ENCODE results near the gene FAM217B. TPM values are rescaled to one million over a fixed set of nuclear protein-coding genes. Genes with fewer than 3 reads are reported as not detected.

FAM217B gene, protein sequence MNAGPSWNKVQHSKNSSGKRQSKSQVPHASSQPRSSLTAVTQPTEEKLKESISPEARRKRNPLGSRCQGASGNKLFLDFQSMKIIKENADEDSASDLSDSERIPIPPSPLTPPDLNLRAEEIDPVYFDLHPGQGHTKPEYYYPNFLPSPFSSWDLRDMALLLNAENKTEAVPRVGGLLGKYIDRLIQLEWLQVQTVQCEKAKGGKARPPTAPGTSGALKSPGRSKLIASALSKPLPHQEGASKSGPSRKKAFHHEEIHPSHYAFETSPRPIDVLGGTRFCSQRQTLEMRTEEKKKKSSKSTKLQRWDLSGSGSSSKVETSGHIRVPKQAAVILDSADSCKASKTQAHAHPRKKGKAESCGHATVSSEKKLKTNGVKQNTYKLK
- 1 to 10 TPM; 1.5 to 3.8 (median 2.4) TPM for polyA plus RNA-seq

DNA sequence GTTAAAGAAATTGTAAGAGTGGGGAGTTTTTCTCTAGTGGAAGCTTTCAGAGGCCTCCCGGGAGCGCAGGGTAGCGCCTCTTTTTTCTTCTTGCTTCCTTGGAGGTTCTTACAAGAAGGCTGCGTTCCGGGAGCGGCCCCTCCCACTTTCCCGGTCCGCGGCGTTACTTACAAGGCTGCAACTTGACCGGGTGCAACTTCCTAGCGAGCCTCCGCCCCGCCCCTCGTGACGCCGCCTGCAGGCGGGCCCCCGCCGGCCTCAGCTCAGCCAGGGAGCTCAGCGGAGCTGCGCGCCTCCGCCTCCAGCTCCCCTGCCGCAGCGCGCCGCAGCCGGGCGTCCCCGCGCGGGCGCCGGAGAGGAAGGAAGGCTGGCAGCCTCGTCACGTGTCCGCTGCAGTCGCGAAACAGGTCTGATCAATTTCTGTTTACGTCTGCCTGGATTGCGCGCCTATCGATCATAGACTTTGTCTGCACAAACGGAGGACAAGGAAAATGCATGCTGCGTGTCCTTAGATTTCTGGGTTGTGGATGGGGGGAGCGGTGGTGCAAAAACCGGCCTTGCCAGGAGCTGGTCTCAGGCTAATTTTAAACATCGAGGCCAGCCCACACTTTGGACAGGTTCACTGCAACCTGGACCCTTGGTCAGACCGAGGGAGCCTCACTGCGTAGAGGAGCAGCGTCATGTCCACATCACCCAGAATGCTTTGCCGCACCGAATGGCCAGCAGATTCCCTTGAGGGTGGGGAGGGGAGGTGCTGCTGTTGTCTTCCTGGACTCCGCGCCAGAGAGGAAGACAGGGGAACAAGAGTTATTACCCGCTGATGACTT lies at the start of gene FAM217B, which contains the start of gene PPP1R3D:
Gene FAM217B (plus strand): TSS at position 261 of the 827 bp plus-strand sequence. CDS start 3,555 bp downstream, outside the sequence.
Gene PPP1R3D (minus strand): TSS at position 177 of the 827 bp plus-strand sequence. CDS start 374 bp downstream, outside the sequence.
- peak within 1 kb of the TSS; percentile 88 for H3K27ac ChIP-seq (ENCODE audit: low read depth, low read length)
- 0% methylated on average over 46 to 57 of the region's 57 CpGs for WGBS, 3 donors

DNA sequence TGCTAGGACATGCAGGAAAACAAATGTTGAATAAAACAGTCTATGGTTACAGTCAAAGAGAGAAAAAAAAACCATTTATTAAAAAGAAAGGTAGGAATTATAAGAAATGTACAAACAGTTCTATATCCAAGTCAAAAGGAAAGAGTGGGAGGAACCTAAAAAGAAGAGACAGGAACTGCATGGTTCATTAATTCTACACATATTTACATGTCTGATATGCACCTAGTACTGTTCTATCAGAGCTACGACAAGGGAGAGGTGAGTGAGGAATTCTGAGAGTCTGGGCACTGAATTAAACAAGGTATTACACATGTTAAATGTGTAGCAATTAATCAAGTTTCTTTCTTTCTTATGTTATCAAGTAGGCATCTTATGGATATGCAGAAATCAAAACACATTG lies 48.6 kb upstream of the FAM217B start:
- WGBS, 3 donors, result 60 to 89% (median 78%) methylated on average over 1 of the region's 1 CpG
- no peak overlapping the region for H3K27ac ChIP-seq (ENCODE audit: low read depth, low read length)

DNA sequence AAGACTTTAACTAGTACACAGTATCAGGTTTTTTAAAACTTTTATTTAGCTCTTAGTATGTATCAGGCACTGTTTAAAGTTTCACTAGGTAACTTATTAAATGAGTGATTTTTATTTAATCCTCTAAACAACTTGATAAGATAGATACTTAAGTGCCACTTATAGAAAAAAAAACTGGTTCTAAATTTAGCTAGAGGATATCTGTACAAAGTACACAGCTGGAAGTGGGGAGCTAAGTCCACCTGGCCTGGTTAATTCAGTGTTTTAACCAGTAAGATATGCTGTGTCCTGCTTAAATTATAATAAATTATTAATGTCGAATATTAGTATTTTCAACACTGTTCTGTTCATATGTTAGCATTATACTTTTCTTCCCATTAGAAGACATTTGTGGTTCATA lies 44.3 kb upstream of the FAM217B start:
- 50 to 94% (median 88%) methylated on average over 1 of the region's 1 CpG for WGBS, 3 donors

DNA sequence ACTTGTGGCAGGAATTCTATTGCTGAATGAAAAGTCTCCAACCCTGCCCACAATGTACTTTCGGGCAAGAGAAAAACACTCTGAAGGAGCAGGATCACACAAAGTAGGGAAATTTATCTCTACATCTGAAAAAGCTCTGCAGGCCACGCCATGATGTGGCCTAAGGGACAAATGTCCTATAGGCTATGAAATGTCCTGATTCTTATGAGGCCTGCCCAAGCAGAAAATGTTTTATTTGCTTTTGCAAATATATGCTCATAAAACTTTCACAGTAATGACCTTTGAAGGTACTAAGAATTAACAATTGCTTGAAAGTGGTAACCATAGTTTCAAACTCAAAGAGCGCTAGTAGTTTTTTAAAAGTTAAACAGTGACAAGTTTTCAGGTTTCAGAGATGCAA lies 37.7 kb upstream of the FAM217B start:
- WGBS, 3 donors, result 94 to 97% (median 96%) methylated on average over 3 of the region's 3 CpGs

More for the DNA sequence above, 44.3 kb upstream of the FAM217B start:
- no peak overlapping the region for H3K27ac ChIP-seq (ENCODE audit: low read depth, low read length)

DNA sequence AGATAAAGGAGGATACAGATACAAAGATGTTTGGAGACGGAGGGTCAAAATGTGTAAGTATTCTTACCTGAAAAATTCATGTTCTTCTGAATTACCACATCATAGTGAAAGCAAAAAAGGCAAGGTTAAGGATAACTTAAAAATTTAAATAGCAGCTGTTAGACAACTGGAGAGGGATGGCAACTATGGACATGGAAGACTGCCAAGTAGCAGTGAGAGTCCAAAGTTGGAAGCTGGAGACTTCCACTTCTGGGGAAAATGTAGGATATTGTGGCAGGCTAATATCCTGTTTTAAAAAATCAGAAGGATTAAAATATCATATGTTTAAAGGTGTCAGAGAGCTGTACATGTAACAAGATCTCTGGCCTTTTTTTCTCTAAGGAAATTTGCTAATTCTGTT lies 36.6 kb upstream of the FAM217B start:
- 91 to 96% (median 96%) methylated on average over 1 of the region's 1 CpG for WGBS, 3 donors
- H3K27ac ChIP-seq (ENCODE audit: low read depth, low read length), result no peak overlapping the region

More for the DNA sequence above, 37.7 kb upstream of the FAM217B start:
- H3K27ac ChIP-seq (ENCODE audit: low read depth, low read length), result no peak overlapping the region

DNA sequence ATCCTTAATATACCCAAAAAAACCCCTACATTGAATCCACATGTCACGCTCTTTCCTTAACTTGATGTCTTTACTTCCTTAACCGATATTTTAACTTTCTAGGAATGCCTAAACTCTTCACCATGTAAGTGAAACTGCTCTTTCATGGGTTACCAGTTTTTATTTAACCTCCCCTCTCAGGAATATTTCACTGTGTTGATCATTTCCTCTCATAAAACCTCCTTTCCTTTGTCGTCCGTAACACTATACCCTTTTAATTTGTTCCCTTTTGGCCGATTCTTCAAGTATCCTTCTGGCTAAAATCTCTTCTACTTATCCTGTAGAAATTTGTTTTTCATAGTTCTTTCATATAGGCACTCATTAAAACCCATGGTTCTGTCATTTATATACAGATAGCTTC lies 31.3 kb upstream of the FAM217B start:
- H3K27ac ChIP-seq (ENCODE audit: low read depth, low read length), result no peak overlapping the region
- WGBS, 3 donors, result 83 to 94% (median 89%) methylated on average over 5 of the region's 5 CpGs

DNA sequence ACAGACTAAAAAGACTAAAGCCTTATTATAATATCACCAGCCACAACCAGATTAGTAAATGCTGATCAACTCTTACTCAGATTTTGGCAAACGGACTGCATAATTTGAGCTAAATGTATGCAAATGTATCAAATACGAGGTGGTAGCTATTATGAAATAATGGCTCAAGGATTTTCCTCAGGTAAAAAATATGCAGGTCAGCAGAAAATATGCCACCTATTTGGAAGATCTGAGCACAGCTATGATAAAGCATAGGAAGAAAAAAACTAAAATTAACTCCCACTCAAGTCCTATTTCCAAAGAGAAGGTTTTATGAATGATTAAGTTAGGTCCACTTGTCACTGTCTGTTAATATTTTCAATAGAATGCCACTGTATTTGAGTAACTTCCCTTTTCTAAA lies 29.1 kb upstream of the FAM217B start:
- WGBS, 3 donors, result 76 to 91% (median 83%) methylated on average over 2 of the region's 2 CpGs
- H3K27ac ChIP-seq (ENCODE audit: low read depth, low read length), result no peak overlapping the region

DNA sequence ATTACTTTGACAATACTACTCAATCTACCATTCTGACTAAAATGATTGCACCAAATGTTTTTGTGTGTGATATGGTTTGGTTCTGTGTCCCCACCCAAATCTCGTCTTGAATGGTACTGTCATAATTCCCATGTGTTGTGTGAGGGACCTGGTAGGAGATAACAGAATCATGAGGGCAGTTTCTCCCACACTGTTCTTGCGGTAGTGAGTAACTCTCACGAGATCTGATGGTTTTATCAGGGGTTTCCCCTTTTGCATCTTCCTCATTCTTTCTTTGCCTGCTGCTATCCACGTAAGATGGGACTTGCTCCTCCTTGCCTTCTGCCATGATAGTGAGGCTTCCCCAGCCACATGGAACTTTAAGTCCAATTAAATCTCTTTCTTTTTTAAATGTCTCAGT lies 27.6 kb upstream of the FAM217B start:
- no peak overlapping the region for H3K27ac ChIP-seq (ENCODE audit: low read depth, low read length)
- WGBS, 3 donors, result 50 to 83% (median 69%) methylated on average over 4 of the region's 4 CpGs

DNA sequence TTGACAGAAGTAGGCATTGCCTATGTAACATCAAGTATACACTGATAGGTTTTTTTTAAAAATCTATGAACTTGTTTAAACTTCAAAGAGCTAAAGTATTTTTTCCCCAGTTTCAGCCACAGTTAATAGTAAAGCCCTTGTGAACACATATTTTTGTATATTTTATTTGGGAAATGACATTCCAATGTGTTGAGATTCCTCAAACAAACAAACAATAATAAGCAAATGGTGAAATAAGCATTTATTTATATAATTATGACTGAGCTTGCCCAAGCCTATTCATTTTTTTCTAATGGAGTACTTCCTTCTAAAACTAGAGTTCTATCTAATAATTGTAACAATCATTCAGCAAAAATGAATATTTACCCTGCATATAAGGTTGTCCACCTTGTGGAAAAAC lies 19.2 kb upstream of the FAM217B start:
- no peak overlapping the region for H3K27ac ChIP-seq (ENCODE audit: low read depth, low read length)

DNA sequence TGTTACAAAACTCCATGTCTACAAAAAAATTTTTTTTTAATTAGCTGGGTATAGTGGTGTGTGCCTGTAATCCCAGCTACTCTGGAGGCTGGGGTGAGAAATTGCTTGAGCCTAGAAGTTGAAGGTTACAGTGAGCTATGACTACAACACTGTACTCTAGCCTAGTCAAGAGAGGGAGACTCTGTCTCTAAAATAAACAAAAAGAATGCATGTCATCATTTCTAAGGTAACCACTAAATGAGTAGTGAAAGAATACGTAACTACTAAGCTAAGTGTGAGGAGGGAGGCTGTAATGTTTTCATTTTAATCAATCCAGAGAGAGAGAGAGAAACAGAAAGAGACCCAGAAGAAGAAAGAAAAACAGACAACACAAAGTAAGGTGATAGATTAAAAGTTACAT lies 16.7 kb upstream of the FAM217B start:
- H3K27ac ChIP-seq (ENCODE audit: low read depth, low read length), result no peak overlapping the region
- 77 to 94% (median 88%) methylated on average over 1 of the region's 1 CpG for WGBS, 3 donors

DNA sequence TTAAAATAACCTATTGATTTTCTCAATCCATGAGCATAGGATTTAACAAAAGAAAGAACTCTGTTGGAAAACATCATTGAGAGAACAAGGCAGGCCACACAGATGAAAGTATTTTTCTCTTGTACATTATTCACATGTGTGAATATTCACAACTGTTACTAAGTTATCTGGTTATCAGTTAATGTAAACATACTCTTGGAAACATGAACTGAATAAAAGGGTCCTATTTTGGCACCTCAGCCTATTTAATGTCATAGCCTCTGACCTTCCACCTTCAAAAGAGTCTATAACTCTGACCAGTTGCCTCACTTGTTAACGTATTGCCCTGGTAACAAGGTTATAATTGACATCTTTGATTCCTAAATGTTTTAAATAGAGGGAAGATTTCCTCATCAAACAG lies 14.8 kb upstream of the FAM217B start:
- 33 to 95% (median 74%) methylated on average over 1 of the region's 1 CpG for WGBS, 3 donors

DNA sequence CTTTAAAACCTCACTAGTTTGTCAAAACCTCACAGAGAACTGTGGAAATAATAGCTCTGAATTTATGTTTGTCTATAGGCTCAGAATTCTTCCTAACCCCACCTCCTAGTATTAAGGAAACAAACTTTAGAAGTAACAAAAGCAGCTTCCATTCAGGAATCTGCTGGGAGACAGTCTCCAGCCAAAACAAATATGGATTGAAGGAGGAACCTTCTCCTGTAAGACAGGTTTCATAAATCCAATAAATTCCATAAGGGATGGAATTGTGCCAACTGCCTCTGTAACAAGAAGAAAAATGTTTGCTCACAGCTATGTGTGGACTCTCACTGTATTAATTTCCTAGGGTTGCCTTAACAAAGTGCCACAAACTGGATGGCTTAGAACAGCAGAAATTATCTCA lies 14.3 kb upstream of the FAM217B start:
- no peak overlapping the region for H3K27ac ChIP-seq (ENCODE audit: low read depth, low read length)

More for the DNA sequence above, 14.8 kb upstream of the FAM217B start:
- H3K27ac ChIP-seq (ENCODE audit: low read depth, low read length), result no peak overlapping the region

DNA sequence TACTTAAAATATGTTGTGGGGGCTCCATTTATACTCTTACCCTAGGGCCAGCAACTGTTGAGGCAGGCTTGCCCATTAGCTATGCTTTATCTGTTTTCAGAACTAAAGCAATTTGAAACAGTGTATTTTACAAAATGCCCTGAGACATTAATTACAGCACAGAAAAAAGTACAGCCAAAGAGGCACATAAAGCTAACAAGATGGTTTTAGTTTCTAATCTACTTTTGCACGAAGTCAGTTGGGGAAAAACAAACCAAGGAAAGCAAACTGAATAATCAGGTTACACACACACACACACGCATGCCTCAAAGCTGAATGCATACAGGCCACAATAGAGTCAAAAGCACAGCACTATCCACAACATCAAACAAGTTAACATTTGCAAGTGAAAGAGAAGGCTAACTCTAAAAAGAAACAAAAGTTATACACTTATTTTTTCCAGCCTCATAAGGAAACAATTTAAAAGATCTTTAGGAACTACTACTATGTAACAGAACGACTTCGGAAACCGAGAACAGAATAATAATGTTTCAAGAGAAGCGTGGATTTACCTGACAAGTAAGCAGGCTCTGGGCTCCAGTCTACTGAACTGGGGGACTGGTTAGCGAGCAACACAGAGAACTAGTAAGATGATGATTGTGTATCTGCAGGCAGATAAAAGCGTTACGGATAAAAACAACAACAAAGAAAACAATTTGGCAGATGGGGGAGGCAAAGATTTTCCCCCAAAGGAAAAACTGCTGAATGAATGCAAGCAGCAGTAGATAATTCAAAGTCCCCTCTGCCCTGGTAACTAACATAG lies 8.5 kb upstream of the FAM217B start:
- WGBS, 3 donors, result 49 to 93% (median 85%) methylated on average over 9 of the region's 9 CpGs
- H3K27ac ChIP-seq (ENCODE audit: low read depth, low read length), result no peak overlapping the region

DNA sequence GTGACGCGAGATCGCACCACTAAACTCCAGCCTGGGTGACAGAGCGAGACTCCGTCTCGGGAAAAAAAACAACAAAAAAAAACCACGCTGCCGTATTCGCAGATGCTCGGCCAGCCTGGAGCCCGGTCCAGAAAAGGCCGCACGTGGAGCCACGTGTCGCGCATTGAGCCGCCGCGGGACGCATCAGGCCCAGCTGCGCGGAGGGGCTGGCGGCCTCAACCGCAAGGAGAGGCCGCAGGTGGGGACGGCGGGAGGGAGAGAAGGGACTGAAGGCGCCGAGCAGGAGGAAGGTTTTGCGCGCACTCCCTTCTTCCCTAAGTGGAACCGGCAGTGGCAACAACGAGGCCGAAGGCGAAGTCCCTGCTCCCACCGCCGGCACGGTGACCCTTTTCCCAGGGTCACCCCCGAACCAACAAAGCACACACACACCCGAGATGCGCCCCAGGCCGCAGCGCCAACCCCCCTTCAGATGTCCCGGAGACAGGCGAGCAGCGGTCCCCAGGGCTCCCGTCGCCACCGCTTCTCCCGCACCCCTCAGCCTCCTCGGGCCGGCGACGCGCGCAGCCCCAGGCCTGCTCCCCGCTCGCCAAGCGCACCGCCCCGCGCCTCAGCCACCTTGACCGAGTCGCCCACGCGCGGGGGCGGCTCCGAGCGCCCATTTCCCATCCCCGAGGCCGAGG lies 7.4 kb upstream of the FAM217B start:
- no peak overlapping the region for H3K27ac ChIP-seq (ENCODE audit: low read depth, low read length)
- 85 to 87% (median 87%) methylated on average over 61 to 72 of the region's 72 CpGs for WGBS, 3 donors

DNA sequence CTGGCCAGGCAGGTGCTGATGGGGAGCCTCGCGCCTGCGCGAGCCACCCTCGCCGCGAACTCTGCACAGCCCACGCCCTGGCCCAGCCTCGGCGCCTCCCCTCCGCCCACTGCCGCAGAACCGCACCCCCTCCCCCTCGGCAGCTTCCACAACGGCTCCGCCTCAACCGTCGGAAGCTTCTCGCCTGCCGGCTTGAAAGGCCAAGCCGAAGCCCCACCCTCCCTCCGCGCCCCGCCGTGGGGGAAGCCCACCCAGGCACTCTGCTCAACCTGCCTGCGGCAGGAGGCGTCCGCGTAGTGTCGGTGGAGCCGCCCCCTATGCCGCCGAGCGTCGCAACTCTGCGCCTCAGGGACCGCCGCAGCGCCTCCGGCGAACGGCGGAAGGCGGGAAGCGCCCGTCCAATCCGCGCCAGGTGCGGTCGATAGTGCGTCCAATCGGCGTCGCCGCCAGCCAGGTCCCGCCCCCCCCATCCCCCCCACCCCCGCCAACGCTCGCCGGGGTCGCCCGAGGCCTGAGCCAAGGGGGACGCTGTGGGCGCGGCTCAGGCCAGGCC lies 6.8 kb upstream of the FAM217B start, which contains the start of gene SYCP2:
Gene SYCP2 (minus strand): TSS at position 342 of the 553 bp plus-strand sequence. CDS start 11,224 bp downstream, outside the sequence.
- no peak within 1 kb of the TSS for H3K27ac ChIP-seq (ENCODE audit: low read depth, low read length)
- 29 to 31% (median 30%) methylated on average over 63 to 64 of the region's 65 CpGs for WGBS, 3 donors

DNA sequence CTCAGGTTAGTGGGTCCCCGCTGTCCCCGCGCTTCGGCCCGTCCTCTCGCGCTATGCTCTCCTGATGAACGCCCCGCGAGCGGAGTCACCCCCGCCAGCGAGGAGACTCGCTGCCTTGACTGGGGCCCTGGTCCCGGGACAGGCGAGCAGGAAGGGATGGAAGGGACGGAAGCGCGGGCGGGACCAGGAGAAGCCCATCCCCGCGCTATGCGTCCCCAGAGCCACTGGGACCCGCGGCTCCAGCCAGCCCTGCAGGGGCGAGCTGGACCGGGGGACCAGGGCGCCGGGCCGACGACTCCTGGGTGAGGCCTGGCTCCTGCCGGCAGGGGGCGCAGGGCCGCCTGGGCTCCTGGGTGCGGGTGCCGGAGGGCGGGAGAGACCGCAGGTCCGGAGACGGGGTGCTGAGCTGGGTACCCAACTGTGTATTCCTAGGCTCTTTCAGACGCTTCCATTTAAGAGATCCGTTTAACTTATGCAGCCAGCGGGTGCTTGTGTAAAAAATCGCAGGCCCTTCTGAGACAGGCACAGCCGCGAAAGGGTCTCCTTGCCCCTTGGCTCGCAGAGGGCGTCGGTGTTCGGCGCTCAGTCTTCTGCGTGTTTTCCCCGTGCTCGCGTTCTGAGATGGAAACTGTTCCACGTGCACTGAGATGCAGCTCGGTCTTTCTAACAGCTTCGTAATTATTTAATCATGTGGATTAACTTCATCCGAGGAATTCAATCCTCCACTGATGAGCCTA lies 6.2 kb upstream of the FAM217B start:
- H3K27ac ChIP-seq (ENCODE audit: low read depth, low read length), result no peak overlapping the region
- 3 to 6% (median 5%) methylated on average over 50 to 59 of the region's 59 CpGs for WGBS, 3 donors
